ENCODE measurements around the gene PRSS33. TPM values are rescaled to one million over a fixed set of nuclear protein-coding genes. Genes with fewer than 3 reads are reported as not detected.

Gene PRSS33
- total RNA-seq, 1 donor from 2014 or later = not detected

GRCh38 chr16:2803545-2804195, 16.3 kb upstream of the PRSS33 start:
- no peak for DNase-seq (ENCODE audit: extremely low read depth, low read depth, low spot score)

GRCh38 chr16:2799859-2800226, 12.5 kb upstream of the PRSS33 start:
- no peak for DNase-seq (ENCODE audit: extremely low read depth, low read depth, low spot score)

- DNase-seq (ENCODE audit: extremely low read depth, low read depth, low spot score) = no peak
Observed at GRCh38 chr16:2799205-2799858, 12.0 kb upstream of the PRSS33 start.

GRCh38 chr16:2798723-2799204, 11.4 kb upstream of the PRSS33 start:
- DNase-seq (ENCODE audit: extremely low read depth, low read depth, low spot score) = no peak

GRCh38 chr16:2795395-2796143, 8.2 kb upstream of the PRSS33 start:
- DNase-seq (ENCODE audit: extremely low read depth, low read depth, low spot score) = no peak

- no peak for DNase-seq (ENCODE audit: extremely low read depth, low read depth, low spot score)
Observed at GRCh38 chr16:2792940-2793339, 5.6 kb upstream of the PRSS33 start.

GRCh38 chr16:2791174-2791573, 3.8 kb upstream of the PRSS33 start:
- DNase-seq (ENCODE audit: extremely low read depth, low read depth, low spot score) = no peak

- DNase-seq (ENCODE audit: extremely low read depth, low read depth, low spot score) = no peak
Observed at GRCh38 chr16:2790631-2791030, 3.3 kb upstream of the PRSS33 start.

GRCh38 chr16:2787961-2788360, 601 bp upstream of the PRSS33 start:
- DNase-seq (ENCODE audit: extremely low read depth, low read depth, low spot score) = no peak

GRCh38 chr16:2786826-2787151, 571 bp downstream of the PRSS33 start:
- DNase-seq (ENCODE audit: extremely low read depth, low read depth, low spot score) = no peak

- no peak for DNase-seq (ENCODE audit: extremely low read depth, low read depth, low spot score)
Observed at GRCh38 chr16:2786061-2786825, 1.1 kb downstream of the PRSS33 start.

GRCh38 chr16:2785101-2785991, 2.0 kb downstream of the PRSS33 start:
- no peak for DNase-seq (ENCODE audit: extremely low read depth, low read depth, low spot score)

GRCh38 chr16:2784358-2785100, 2.8 kb downstream of the PRSS33 start:
- no peak for DNase-seq (ENCODE audit: extremely low read depth, low read depth, low spot score)

GRCh38 chr16:2783581-2784357, 3.6 kb downstream of the PRSS33 start:
- no peak for DNase-seq (ENCODE audit: extremely low read depth, low read depth, low spot score)

- DNase-seq (ENCODE audit: extremely low read depth, low read depth, low spot score) = no peak
Observed at GRCh38 chr16:2782583-2783351, 4.6 kb downstream of the PRSS33 start.

GRCh38 chr16:2779978-2780898, 7.1 kb downstream of the PRSS33 start:
- no peak for DNase-seq (ENCODE audit: extremely low read depth, low read depth, low spot score)
